Bronchial epithelial cell (primary cell): ENCODE data around the gene PTPRB. TPM values are rescaled to one million over a fixed set of nuclear protein-coding genes. Genes with fewer than 3 reads are reported as not detected.
A peak's percentile ranks its signal among the peaks of the same experiment; 100 is the strongest.

Experiments used
- DNase-seq: peaks from one replicate; pipeline ENCODE4 v3.0.0-alpha.2; 2010; ENCODE audit warnings: low read depth
- FAIRE-seq: peaks from 2 replicates; lab custom pipeline; 2011; peaks lifted over from hg19 to GRCh38; lab: Jason Lieb, UNC
- H3K27me3 ChIP-seq: 2 replicates; pipeline ENCODE4 v1.5.1; 2011; ENCODE audit warnings: low read length; ENCODE audit not compliant: control insufficient read depth, insufficient read depth
- H3K36me3 ChIP-seq: 2 replicates; pipeline ENCODE4 v1.5.1; 2011; ENCODE audit warnings: low read length; ENCODE audit not compliant: control insufficient read depth, insufficient read depth
- H3K4me3 ChIP-seq: 2 replicates; pipeline ENCODE4 v1.5.1; 2011; ENCODE audit warnings: mild to moderate bottlenecking, low read depth, low read length, control low read depth
- total RNA-seq: library from RNA; depleted of rRNA; stranded (reverse); fragments of >200 nt; gene quantifications from 2 replicates; pipeline ENCODE4 v1.2.1, GENCODE V29; 2014
- TF ChIP-seq, protein P1 (sequence below): IDR thresholded peaks from 2 replicates; pipeline ENCODE4 v1.5.1; 2011; ENCODE audit warnings: mild to moderate bottlenecking, moderate library complexity, low read length, control low read depth, inconsistent platforms; ENCODE audit not compliant: insufficient read depth, severe bottlenecking

PTPRB gene
- total RNA-seq, 1 donor from 2014 or later: 0.53 TPM

DNA sequence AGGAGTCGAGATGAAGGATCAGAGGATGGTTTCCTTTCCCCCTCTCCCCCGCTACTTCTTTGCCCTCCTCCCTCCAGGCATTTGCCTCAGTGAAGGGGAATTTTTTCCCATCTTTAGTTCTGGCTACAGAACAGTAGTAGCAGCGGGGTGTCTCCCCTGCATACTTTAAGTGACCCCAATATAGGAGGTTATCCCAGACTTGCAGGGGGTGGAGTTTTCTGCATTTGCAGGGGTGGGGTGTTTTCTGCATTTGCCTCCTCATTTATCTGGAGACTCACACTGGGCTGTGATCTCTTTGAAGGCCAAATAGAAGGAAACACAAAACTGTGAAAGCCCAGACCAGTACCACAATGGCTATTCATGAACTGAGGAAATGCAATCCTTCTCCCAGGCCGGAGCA is 19.8 kb downstream of the PTPRB start:
- Histone ChIP-seq H3K36me3 (no peaks in the 10 kb centered on the region), H3K27me3 (no peaks in the 10 kb centered on the region), H3K4me3 (no peak overlapping the region)
- FAIRE-seq (no peak), DNase-seq (no peak)
- TF ChIP-seq, protein P1, sequence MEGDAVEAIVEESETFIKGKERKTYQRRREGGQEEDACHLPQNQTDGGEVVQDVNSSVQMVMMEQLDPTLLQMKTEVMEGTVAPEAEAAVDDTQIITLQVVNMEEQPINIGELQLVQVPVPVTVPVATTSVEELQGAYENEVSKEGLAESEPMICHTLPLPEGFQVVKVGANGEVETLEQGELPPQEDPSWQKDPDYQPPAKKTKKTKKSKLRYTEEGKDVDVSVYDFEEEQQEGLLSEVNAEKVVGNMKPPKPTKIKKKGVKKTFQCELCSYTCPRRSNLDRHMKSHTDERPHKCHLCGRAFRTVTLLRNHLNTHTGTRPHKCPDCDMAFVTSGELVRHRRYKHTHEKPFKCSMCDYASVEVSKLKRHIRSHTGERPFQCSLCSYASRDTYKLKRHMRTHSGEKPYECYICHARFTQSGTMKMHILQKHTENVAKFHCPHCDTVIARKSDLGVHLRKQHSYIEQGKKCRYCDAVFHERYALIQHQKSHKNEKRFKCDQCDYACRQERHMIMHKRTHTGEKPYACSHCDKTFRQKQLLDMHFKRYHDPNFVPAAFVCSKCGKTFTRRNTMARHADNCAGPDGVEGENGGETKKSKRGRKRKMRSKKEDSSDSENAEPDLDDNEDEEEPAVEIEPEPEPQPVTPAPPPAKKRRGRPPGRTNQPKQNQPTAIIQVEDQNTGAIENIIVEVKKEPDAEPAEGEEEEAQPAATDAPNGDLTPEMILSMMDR: no peak

DNA sequence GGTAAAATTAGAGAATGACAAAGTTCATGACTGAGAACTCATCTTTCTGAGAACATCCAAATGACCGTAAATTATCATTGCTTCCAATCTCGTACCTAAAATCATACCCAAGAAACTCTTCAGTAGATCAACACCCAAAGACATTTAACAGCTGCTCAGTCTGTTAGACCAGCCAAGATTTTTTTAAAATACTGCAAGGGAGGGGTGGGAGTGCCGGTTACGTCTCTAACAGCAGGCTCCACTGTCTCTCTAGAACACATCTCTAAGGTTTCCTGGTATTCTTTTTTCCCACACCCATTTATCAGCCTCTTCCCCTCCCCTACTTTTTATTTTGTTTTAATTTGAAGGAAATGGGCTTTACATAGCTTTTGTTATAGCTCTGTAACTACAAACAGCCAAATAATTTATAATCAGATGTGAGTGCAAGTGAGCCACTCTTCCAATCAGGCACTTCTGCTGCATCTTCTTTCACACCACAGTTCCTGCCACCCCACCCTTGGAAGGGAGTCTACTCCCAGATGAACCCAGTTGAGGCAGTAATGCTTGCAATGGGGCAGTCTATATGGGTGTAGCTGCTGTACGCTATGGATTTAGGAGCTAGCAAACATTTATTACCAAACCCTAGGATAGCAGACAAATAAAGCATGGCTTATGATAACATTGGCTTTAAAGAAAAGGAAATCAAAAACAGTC is 21.9 kb downstream of the PTPRB start:
- no peaks in the 10 kb centered on the region for H3K27me3 ChIP-seq
- TF ChIP-seq, protein P1: no peak
- FAIRE-seq: no peak
- no peak for DNase-seq
- no peaks in the 10 kb centered on the region for H3K36me3 ChIP-seq
- H3K4me3 ChIP-seq: no peak overlapping the region

DNA sequence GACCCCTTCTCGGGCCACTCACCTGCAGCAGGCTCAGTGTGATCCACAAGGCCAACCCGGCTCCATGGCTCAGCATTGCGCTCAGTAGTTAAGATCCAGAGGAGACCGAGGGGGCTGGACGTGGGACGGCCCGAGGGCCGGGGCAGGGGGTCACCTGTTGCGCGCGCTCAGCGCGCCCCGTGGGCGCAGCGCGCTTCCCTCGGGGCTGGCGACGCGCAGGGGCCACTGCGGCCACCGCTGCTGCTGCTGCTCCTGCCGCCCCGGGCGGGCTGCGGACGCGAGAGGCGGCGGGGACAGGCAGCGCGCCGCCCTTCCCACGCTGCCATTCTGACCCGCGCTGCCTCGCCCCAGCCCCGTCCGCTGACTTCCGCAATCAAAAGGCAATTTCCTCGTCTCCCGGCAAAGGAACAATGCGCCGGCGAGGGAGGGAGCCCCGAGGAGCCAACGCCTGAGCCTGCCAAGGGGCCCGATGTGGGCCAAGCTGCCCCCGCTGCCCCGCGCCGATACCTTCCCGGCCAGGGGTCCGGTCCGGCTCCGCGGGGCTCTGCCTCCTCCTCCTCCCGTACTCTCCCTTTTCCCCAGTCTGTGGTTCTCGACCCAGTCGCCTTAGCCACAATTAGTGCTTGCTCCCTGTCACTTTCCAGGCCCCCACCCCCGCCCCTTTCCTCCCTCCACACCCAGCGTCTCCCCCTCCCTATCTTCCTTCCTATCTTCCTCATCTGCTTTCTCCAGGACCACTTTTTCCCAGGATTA is 27.3 kb downstream of the PTPRB start:
- TF ChIP-seq, protein P1: no peak
- H3K27me3 ChIP-seq: peaks cover 3% of the 10 kb centered on the region
- FAIRE-seq (no peak), DNase-seq (peak; percentile 10)
- peak overlapping the region; percentile 54 for H3K4me3 ChIP-seq
- H3K36me3 ChIP-seq: no peaks in the 10 kb centered on the region

DNA sequence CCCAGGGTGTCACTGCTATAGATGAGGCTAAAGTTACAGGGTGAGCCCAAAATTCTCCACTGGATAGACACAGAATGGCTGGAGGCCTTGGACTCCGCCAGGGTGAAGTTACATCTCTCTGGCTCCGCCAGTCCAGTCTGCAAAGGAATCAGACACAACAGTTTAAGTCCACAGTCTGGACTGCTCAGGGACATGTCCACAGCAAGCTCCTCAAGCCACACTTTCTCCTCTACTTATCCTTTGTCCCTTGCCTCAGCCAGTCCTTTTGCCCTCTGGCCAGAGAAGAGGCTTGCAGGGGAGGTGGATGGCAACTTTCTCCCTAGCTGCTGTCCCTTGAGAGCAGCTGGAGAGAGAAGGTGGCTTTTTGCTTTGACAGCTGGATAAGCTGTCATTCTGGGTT is 28.0 kb downstream of the PTPRB start:
- TF ChIP-seq, protein P1: no peak
- peak overlapping the region; percentile 54 for H3K4me3 ChIP-seq
- H3K36me3 ChIP-seq: no peaks in the 10 kb centered on the region
- peaks cover 3% of the 10 kb centered on the region for H3K27me3 ChIP-seq
- FAIRE-seq (no peak), DNase-seq (no peak)

DNA sequence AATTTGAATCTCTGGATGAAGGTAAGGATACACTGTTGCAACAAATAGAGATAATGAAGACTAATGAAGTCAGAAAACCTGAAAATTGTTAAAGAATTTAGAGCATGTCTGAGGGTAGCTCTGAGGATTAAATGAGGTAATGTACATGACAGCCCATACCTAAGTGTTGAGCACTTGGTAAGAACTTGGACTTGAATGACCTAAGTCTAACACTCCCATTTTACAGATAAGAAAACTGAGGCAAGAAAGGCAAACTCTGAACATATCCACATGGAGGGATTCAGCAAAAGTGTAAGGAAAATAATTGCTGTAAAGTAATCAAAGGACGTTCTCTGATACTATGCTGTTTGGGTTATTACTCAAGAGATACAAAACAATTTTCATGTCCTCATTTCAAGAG is 29.0 kb downstream of the PTPRB start:
- DNase-seq (no peak), FAIRE-seq (no peak)
- no peaks in the 10 kb centered on the region for H3K36me3 ChIP-seq
- TF ChIP-seq, protein P1: no peak
- no peak overlapping the region for H3K4me3 ChIP-seq
- H3K27me3 ChIP-seq: peaks cover 3% of the 10 kb centered on the region
